ENCODE results near the gene DLX2.

Gene DLX2

GRCh38 chr2:172049567-172050120 is 53.1 kb downstream of the DLX2 start:
- no peak for DNase-seq
